IPS-15b (cell line): ENCODE measurements around the gene COL2A1.

Source experiments
- H3K27me3 ChIP-seq: one replicate; pipeline ENCODE4 v1.6.1; 2013; ENCODE audit warnings: low read length; ENCODE audit not compliant: control insufficient read depth, insufficient read depth
- H3K36me3 ChIP-seq: one replicate; pipeline ENCODE4 v1.6.1; 2013; ENCODE audit warnings: low read length; ENCODE audit not compliant: control insufficient read depth, insufficient read depth
- H3K4me1 ChIP-seq: one replicate; pipeline ENCODE4 v1.6.1; 2013; ENCODE audit warnings: mild to moderate bottlenecking, low read length; ENCODE audit not compliant: control insufficient read depth, insufficient read depth
- H3K4me3 ChIP-seq: one replicate; pipeline ENCODE4 v1.5.1; 2013; ENCODE audit warnings: low read depth, low read length
- H3K9ac ChIP-seq: one replicate; pipeline ENCODE4 v1.6.1; 2013; ENCODE audit warnings: low read depth, mild to moderate bottlenecking, low read length
- H3K9me3 ChIP-seq: one replicate; pipeline ENCODE4 v1.6.1; 2013; ENCODE audit warnings: mild to moderate bottlenecking, low read length; ENCODE audit not compliant: control insufficient read depth, insufficient read depth

Gene COL2A1

GRCh38 chr12:47985596-47986290 lies 18.5 kb downstream of the COL2A1 start:
- H3K9me3 ChIP-seq: no peaks in the 10 kb centered on the region
- H3K4me3 ChIP-seq: no peak overlapping the region
- no peak overlapping the region for H3K9ac ChIP-seq

GRCh38 chr12:47984331-47984801 lies 19.9 kb downstream of the COL2A1 start:
- no peak overlapping the region for H3K9ac ChIP-seq
- H3K9me3 ChIP-seq: no peaks in the 10 kb centered on the region
- H3K4me3 ChIP-seq: no peak overlapping the region
- H3K4me1 ChIP-seq: no peaks in the 10 kb centered on the region
- peaks cover 34% of the 10 kb centered on the region for H3K27me3 ChIP-seq
- no peaks in the 10 kb centered on the region for H3K36me3 ChIP-seq

More at GRCh38 chr12:47985596-47986290, 18.5 kb downstream of the COL2A1 start:
- Histone ChIP-seq H3K36me3 (no peaks in the 10 kb centered on the region), H3K27me3 (peaks cover 39% of the 10 kb centered on the region), H3K4me1 (no peaks in the 10 kb centered on the region)

GRCh38 chr12:47983541-47984115 lies 20.6 kb downstream of the COL2A1 start:
- H3K4me3 ChIP-seq: no peak overlapping the region
- peaks cover 32% of the 10 kb centered on the region for H3K27me3 ChIP-seq
- no peaks in the 10 kb centered on the region for H3K9me3 ChIP-seq
- H3K4me1 ChIP-seq: no peaks in the 10 kb centered on the region
- no peak overlapping the region for H3K9ac ChIP-seq
- no peaks in the 10 kb centered on the region for H3K36me3 ChIP-seq

- Histone ChIP-seq H3K27me3 (peaks cover 26% of the 10 kb centered on the region), H3K9me3 (no peaks in the 10 kb centered on the region)
Observed at GRCh38 chr12:47982770-47983169, 21.5 kb downstream of the COL2A1 start.

GRCh38 chr12:47982311-47982710 lies 22.0 kb downstream of the COL2A1 start:
- H3K4me1 ChIP-seq: no peaks in the 10 kb centered on the region
- H3K9me3 ChIP-seq: no peaks in the 10 kb centered on the region
- H3K9ac ChIP-seq: no peak overlapping the region
- H3K4me3 ChIP-seq: no peak overlapping the region
- H3K36me3 ChIP-seq: no peaks in the 10 kb centered on the region
- H3K27me3 ChIP-seq: peaks cover 23% of the 10 kb centered on the region

More at GRCh38 chr12:47982770-47983169, 21.5 kb downstream of the COL2A1 start:
- H3K36me3 ChIP-seq: no peaks in the 10 kb centered on the region
- no peak overlapping the region for H3K4me3 ChIP-seq
- no peaks in the 10 kb centered on the region for H3K4me1 ChIP-seq
- H3K9ac ChIP-seq: no peak overlapping the region

- H3K9me3 ChIP-seq: no peaks in the 10 kb centered on the region
- peaks cover 20% of the 10 kb centered on the region for H3K27me3 ChIP-seq
- no peak overlapping the region for H3K4me3 ChIP-seq
- no peaks in the 10 kb centered on the region for H3K36me3 ChIP-seq
- H3K4me1 ChIP-seq: no peaks in the 10 kb centered on the region
- H3K9ac ChIP-seq: no peak overlapping the region
Observed at GRCh38 chr12:47981496-47982260, 22.6 kb downstream of the COL2A1 start.

- Histone ChIP-seq H3K27me3 (peaks cover 23% of the 10 kb centered on the region), H3K4me3 (no peak overlapping the region), H3K36me3 (no peaks in the 10 kb centered on the region), H3K9ac (no peak overlapping the region), H3K9me3 (no peaks in the 10 kb centered on the region), H3K4me1 (no peaks in the 10 kb centered on the region)
Observed at GRCh38 chr12:47980779-47981495, 23.3 kb downstream of the COL2A1 start.

GRCh38 chr12:47980197-47980596 lies 24.1 kb downstream of the COL2A1 start:
- no peaks in the 10 kb centered on the region for H3K4me1 ChIP-seq
- no peak overlapping the region for H3K9ac ChIP-seq
- no peaks in the 10 kb centered on the region for H3K9me3 ChIP-seq
- H3K27me3 ChIP-seq: peaks cover 20% of the 10 kb centered on the region
- H3K4me3 ChIP-seq: no peak overlapping the region
- no peaks in the 10 kb centered on the region for H3K36me3 ChIP-seq

GRCh38 chr12:47979686-47980085 lies 24.6 kb downstream of the COL2A1 start:
- no peaks in the 10 kb centered on the region for H3K4me1 ChIP-seq
- H3K9ac ChIP-seq: no peak overlapping the region
- no peaks in the 10 kb centered on the region for H3K9me3 ChIP-seq
- no peaks in the 10 kb centered on the region for H3K36me3 ChIP-seq
- H3K4me3 ChIP-seq: no peak overlapping the region
- peaks cover 23% of the 10 kb centered on the region for H3K27me3 ChIP-seq

GRCh38 chr12:47979166-47979565 lies 25.1 kb downstream of the COL2A1 start:
- no peaks in the 10 kb centered on the region for H3K4me1 ChIP-seq
- peaks cover 22% of the 10 kb centered on the region for H3K27me3 ChIP-seq
- no peak overlapping the region for H3K9ac ChIP-seq
- H3K4me3 ChIP-seq: no peak overlapping the region
- no peaks in the 10 kb centered on the region for H3K9me3 ChIP-seq
- H3K36me3 ChIP-seq: no peaks in the 10 kb centered on the region

GRCh38 chr12:47978598-47978873 lies 25.7 kb downstream of the COL2A1 start:
- no peak overlapping the region for H3K4me3 ChIP-seq
- no peaks in the 10 kb centered on the region for H3K36me3 ChIP-seq
- H3K9ac ChIP-seq: no peak overlapping the region
- H3K9me3 ChIP-seq: no peaks in the 10 kb centered on the region
- H3K4me1 ChIP-seq: no peaks in the 10 kb centered on the region
- H3K27me3 ChIP-seq: peaks cover 24% of the 10 kb centered on the region
